ENCODE measurements around the gene CACNB1.

Gene CACNB1

GRCh38 chr17:39200070-39200879 lies 2.8 kb upstream of the CACNB1 start, which contains the start of gene RPL19:
TSS of gene RPL19 (plus strand) at chr17:39200283. CDS start at chr17:39200345, 62 bp downstream.
- WGBS, 2 experiments: 1% methylated on average over 52 of the region's 52 CpGs

DNA sequence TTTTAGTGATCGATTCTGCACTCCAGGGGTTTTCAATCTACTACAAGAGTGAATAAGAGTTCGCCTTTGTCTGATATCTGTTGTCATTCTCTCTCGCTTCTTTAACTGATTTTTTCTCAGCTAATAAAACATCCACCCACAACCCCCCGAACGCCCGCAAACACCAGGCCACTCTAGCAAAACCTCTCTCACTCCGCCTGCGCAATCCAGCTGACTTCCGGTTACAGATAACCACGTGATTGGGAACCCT lies 2.3 kb upstream of the CACNB1 start:
- Histone ChIP-seq H3K36me3 (ENCODE audit: control insufficient read depth, insufficient read depth, low read length) (peaks cover 32% of the 10 kb centered on the region), H3K27ac (ENCODE audit: insufficient read depth, low read depth, low read length, poor library complexity, severe bottlenecking) (peak overlapping the region; percentile 98), H3K9me3 (ENCODE audit: control insufficient read depth, low read length) (no peaks in the 10 kb centered on the region), H3K27me3 (ENCODE audit: control insufficient read depth, insufficient read depth, low read length, poor library complexity, severe bottlenecking) (no peaks in the 10 kb centered on the region), H3K4me3 (ENCODE audit: insufficient read depth, low read depth, low read length) (peak overlapping the region; percentile 97), H3K4me1 (ENCODE audit: control insufficient read depth, insufficient read depth, low read length) (peaks cover 30% of the 10 kb centered on the region)
- WGBS, 2 experiments: 3% methylated on average over 10 of the region's 10 CpGs

More at GRCh38 chr17:39200070-39200879, 2.8 kb upstream of the CACNB1 start, which contains the start of gene RPL19:
- peak within 1 kb of the TSS; percentile 98 for H3K27ac ChIP-seq (ENCODE audit: insufficient read depth, low read depth, low read length, poor library complexity, severe bottlenecking)
- peaks cover 24% of the 10 kb centered on the region for H3K4me1 ChIP-seq (ENCODE audit: control insufficient read depth, insufficient read depth, low read length)
- no peaks in the 10 kb centered on the region for H3K27me3 ChIP-seq (ENCODE audit: control insufficient read depth, insufficient read depth, low read length, poor library complexity, severe bottlenecking)
- peak within 1 kb of the TSS; percentile 97 for H3K4me3 ChIP-seq (ENCODE audit: insufficient read depth, low read depth, low read length)
- no peaks in the 10 kb centered on the region for H3K9me3 ChIP-seq (ENCODE audit: control insufficient read depth, low read length)
- peaks cover 38% of the 10 kb centered on the region for H3K36me3 ChIP-seq (ENCODE audit: control insufficient read depth, insufficient read depth, low read length)

GRCh38 chr17:39198186-39198566 lies 707 bp upstream of the CACNB1 start:
- Histone ChIP-seq H3K36me3 (ENCODE audit: control insufficient read depth, insufficient read depth, low read length) (peaks cover 19% of the 10 kb centered on the region), H3K27me3 (ENCODE audit: control insufficient read depth, insufficient read depth, low read length, poor library complexity, severe bottlenecking) (no peaks in the 10 kb centered on the region), H3K4me1 (ENCODE audit: control insufficient read depth, insufficient read depth, low read length) (peaks cover 31% of the 10 kb centered on the region), H3K27ac (ENCODE audit: insufficient read depth, low read depth, low read length, poor library complexity, severe bottlenecking) (no peak overlapping the region), H3K4me3 (ENCODE audit: insufficient read depth, low read depth, low read length) (peak overlapping the region; percentile 73), H3K9me3 (ENCODE audit: control insufficient read depth, low read length) (no peaks in the 10 kb centered on the region)
- 80 to 98% methylated on average over 3 to 4 of the region's 4 CpGs for WGBS, 2 experiments

DNA sequence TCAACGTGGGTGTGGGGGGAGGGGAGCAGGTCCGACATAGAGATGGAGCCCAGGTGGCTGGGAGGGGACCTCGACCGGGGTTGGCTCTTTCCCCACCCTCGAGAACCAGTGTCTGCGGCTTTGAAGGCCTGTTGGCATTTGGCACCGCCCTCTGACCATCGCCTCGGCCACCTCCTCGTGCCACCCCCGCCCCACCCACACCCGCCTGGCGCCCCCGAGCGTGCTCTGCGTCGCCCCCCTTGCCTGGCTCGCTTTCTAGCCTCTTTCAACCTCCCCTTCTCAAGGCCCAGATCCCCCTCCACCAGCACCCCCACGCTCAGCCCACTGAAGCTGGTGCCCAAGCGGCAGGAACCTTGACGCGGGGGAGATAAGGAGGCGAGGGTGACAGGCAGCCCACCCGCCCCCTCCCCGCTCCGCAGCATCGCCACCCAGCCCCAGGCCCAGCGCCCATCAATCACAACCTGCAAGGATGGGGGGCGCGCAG lies 619 bp downstream of the CACNB1 start:
- Histone ChIP-seq H3K4me3 (ENCODE audit: insufficient read depth, low read depth, low read length) (peak overlapping the region; percentile 73), H3K27ac (ENCODE audit: insufficient read depth, low read depth, low read length, poor library complexity, severe bottlenecking) (no peak overlapping the region), H3K27me3 (ENCODE audit: control insufficient read depth, insufficient read depth, low read length, poor library complexity, severe bottlenecking) (no peaks in the 10 kb centered on the region), H3K4me1 (ENCODE audit: control insufficient read depth, insufficient read depth, low read length) (peaks cover 31% of the 10 kb centered on the region), H3K36me3 (ENCODE audit: control insufficient read depth, insufficient read depth, low read length) (peaks cover 12% of the 10 kb centered on the region), H3K9me3 (ENCODE audit: control insufficient read depth, low read length) (no peaks in the 10 kb centered on the region)
- WGBS, 2 experiments: 0% methylated on average over 29 to 30 of the region's 30 CpGs

DNA sequence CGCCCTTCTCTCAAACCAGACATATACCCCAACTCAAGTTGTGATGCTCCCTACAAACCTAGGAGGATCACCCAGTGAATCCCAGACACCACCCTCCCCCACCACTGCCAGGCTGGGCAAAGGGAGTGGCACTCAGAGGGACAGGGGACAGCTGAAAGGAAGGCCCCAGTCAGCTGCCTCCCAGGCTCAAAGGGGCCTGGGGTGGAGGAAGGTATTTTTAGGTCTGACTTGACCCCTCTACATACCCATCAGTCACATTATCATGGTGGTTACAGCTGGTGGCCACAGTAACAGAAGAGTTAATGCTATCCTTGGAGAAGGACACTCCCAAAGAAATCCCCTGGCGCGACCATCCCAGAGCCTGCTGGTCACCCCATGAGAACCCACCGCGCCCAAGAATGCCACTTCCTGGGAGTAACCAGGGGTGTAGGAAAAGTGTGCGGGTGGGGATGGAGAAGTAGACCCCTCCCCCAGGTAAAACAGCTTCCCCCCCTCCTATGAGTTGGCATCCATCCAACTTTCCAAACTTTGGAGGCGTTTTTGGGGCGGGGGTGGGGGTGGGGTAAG lies 1.1 kb downstream of the CACNB1 start:
- Histone ChIP-seq H3K27ac (ENCODE audit: insufficient read depth, low read depth, low read length, poor library complexity, severe bottlenecking) (no peak overlapping the region), H3K4me1 (ENCODE audit: control insufficient read depth, insufficient read depth, low read length) (peaks cover 31% of the 10 kb centered on the region), H3K9me3 (ENCODE audit: control insufficient read depth, low read length) (no peaks in the 10 kb centered on the region), H3K4me3 (ENCODE audit: insufficient read depth, low read depth, low read length) (peak overlapping the region; percentile 73), H3K27me3 (ENCODE audit: control insufficient read depth, insufficient read depth, low read length, poor library complexity, severe bottlenecking) (no peaks in the 10 kb centered on the region), H3K36me3 (ENCODE audit: control insufficient read depth, insufficient read depth, low read length) (peaks cover 8% of the 10 kb centered on the region)
- 36 to 39% methylated on average over 5 to 6 of the region's 8 CpGs for WGBS, 2 experiments

- H3K4me3 ChIP-seq (ENCODE audit: insufficient read depth, low read depth, low read length): peak overlapping the region; percentile 73
- no peaks in the 10 kb centered on the region for H3K27me3 ChIP-seq (ENCODE audit: control insufficient read depth, insufficient read depth, low read length, poor library complexity, severe bottlenecking)
- 75% methylated on average over 8 of the region's 8 CpGs for WGBS, 2 experiments
- peaks cover 26% of the 10 kb centered on the region for H3K4me1 ChIP-seq (ENCODE audit: control insufficient read depth, insufficient read depth, low read length)
- no peaks in the 10 kb centered on the region for H3K9me3 ChIP-seq (ENCODE audit: control insufficient read depth, low read length)
- H3K27ac ChIP-seq (ENCODE audit: insufficient read depth, low read depth, low read length, poor library complexity, severe bottlenecking): no peak overlapping the region
- H3K36me3 ChIP-seq (ENCODE audit: control insufficient read depth, insufficient read depth, low read length): peaks cover 8% of the 10 kb centered on the region
Measured at GRCh38 chr17:39195568-39196160, 1.8 kb downstream of the CACNB1 start.

- H3K27me3 ChIP-seq (ENCODE audit: control insufficient read depth, insufficient read depth, low read length, poor library complexity, severe bottlenecking): no peaks in the 10 kb centered on the region
- no peaks in the 10 kb centered on the region for H3K9me3 ChIP-seq (ENCODE audit: control insufficient read depth, low read length)
- H3K4me1 ChIP-seq (ENCODE audit: control insufficient read depth, insufficient read depth, low read length): peaks cover 26% of the 10 kb centered on the region
- peaks cover 8% of the 10 kb centered on the region for H3K36me3 ChIP-seq (ENCODE audit: control insufficient read depth, insufficient read depth, low read length)
- H3K4me3 ChIP-seq (ENCODE audit: insufficient read depth, low read depth, low read length): peak overlapping the region; percentile 19
- H3K27ac ChIP-seq (ENCODE audit: insufficient read depth, low read depth, low read length, poor library complexity, severe bottlenecking): no peak overlapping the region
- WGBS, 2 experiments: 19 to 31% methylated on average over 10 of the region's 10 CpGs
Measured at GRCh38 chr17:39194985-39195524, 2.4 kb downstream of the CACNB1 start.

GRCh38 chr17:39194089-39194984 lies 3.1 kb downstream of the CACNB1 start:
- Histone ChIP-seq H3K36me3 (ENCODE audit: control insufficient read depth, insufficient read depth, low read length) (peaks cover 8% of the 10 kb centered on the region), H3K27ac (ENCODE audit: insufficient read depth, low read depth, low read length, poor library complexity, severe bottlenecking) (no peak overlapping the region), H3K4me1 (ENCODE audit: control insufficient read depth, insufficient read depth, low read length) (peaks cover 26% of the 10 kb centered on the region), H3K4me3 (ENCODE audit: insufficient read depth, low read depth, low read length) (peak overlapping the region; percentile 19), H3K9me3 (ENCODE audit: control insufficient read depth, low read length) (no peaks in the 10 kb centered on the region), H3K27me3 (ENCODE audit: control insufficient read depth, insufficient read depth, low read length, poor library complexity, severe bottlenecking) (no peaks in the 10 kb centered on the region)
- 36 to 39% methylated on average over 20 of the region's 20 CpGs for WGBS, 2 experiments

- H3K9me3 ChIP-seq (ENCODE audit: control insufficient read depth, low read length): no peaks in the 10 kb centered on the region
- H3K4me3 ChIP-seq (ENCODE audit: insufficient read depth, low read depth, low read length): no peak overlapping the region
- peaks cover 8% of the 10 kb centered on the region for H3K36me3 ChIP-seq (ENCODE audit: control insufficient read depth, insufficient read depth, low read length)
- H3K27me3 ChIP-seq (ENCODE audit: control insufficient read depth, insufficient read depth, low read length, poor library complexity, severe bottlenecking): no peaks in the 10 kb centered on the region
- peaks cover 26% of the 10 kb centered on the region for H3K4me1 ChIP-seq (ENCODE audit: control insufficient read depth, insufficient read depth, low read length)
- no peak overlapping the region for H3K27ac ChIP-seq (ENCODE audit: insufficient read depth, low read depth, low read length, poor library complexity, severe bottlenecking)
- 82 to 83% methylated on average over 8 to 10 of the region's 10 CpGs for WGBS, 2 experiments
Measured at GRCh38 chr17:39193346-39193745, 4.1 kb downstream of the CACNB1 start.

All from ectodermal cell (in vitro differentiated cells).